ENCODE measurements around the gene IZUMO1R.

- TF ChIP-seq ATF3 (CRISPR knock-in tag; conservative IDR thresholded peaks at IDR 0.05) (no peak), CTCF (IDR thresholded peaks at IDR 0.05) (no peak)
These were observed 11.3 kb downstream of the IZUMO1R start for GRCh38 chr11:94315664-94316063.
